Peyer's patch (tissue), 4 donors: ENCODE data around the gene KDM6B.

Source experiments
- POLR2A ChIP-seq, 2 donors: fragments of 450-650 bp; IDR thresholded peaks; one replicate each; pipeline ENCODE4 v1.5.1; 2017; ENCODE audit warnings: antibody characterized with exemption in 2 of 2, mild to moderate bottlenecking in 2 of 2, moderate library complexity in 2 of 2
- TF ChIP-seq, protein P1 (sequence below), 6 experiments: fragments of 450-650 bp in 4 of 6; fragments of 200-600 bp in 2 of 6; sonication (generic) in 1 of 6; IDR thresholded peaks; one replicate each; pipeline ENCODE4 v1.5.1; 2017 to 2019; ENCODE audit warnings: antibody characterized with exemption in 6 of 6, mild to moderate bottlenecking in 3 of 6, moderate library complexity in 1 of 6

DNA sequence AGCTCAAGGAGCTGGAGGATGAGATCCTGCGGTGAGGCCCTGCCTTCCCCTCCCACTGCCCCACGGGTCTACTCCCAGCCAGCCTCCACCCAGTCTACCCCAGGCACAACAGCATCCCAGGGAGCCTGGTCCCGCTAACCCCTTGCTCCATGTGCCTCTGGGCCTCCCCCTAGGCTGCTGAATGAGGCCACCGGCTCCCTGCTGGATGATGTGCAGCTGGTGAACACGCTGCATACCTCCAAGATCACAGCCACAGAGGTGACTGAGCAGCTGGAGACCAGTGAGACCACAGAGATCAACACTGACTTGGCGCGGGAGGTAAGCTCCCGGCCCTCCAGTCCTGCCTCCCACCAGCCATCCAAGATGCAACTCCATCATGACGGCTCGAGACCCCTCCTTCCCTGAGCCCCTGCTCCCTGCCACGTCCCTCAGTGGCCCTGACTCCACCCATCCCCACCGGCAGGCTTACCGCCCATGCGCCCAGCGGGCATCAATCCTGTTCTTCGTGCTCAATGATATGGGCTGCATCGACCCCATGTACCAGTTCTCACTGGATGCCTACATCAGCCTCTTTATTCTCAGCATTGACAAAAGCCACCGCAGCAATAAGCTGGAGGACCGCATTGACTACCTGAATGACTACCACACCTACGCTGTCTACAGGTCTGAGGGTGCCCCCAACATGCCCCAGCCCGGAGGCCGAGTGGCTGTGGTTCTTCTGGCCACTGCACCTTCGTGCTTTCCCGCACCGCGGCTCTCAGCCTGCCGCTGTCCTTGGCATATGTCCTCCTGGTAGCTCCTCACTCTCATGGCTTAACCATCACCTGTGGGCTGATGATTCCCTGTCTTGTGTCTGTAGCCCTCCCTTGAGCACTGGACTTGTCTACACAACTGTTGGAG lies 15.0 kb upstream of the KDM6B start:
- TF ChIP-seq, protein P1, sequence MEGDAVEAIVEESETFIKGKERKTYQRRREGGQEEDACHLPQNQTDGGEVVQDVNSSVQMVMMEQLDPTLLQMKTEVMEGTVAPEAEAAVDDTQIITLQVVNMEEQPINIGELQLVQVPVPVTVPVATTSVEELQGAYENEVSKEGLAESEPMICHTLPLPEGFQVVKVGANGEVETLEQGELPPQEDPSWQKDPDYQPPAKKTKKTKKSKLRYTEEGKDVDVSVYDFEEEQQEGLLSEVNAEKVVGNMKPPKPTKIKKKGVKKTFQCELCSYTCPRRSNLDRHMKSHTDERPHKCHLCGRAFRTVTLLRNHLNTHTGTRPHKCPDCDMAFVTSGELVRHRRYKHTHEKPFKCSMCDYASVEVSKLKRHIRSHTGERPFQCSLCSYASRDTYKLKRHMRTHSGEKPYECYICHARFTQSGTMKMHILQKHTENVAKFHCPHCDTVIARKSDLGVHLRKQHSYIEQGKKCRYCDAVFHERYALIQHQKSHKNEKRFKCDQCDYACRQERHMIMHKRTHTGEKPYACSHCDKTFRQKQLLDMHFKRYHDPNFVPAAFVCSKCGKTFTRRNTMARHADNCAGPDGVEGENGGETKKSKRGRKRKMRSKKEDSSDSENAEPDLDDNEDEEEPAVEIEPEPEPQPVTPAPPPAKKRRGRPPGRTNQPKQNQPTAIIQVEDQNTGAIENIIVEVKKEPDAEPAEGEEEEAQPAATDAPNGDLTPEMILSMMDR (IDR thresholded peaks at IDR 0.05), result no peak
- TF ChIP-seq POLR2A (IDR thresholded peaks at IDR 0.05), result no peak
